Glomerular visceral epithelial cell (primary cell): ENCODE results near the gene CAMTA1.
"Not testable (repeated sequence)": the region's sequence is repeated elsewhere in the genome, so short reads cannot be mapped to it uniquely, and the experiment has no call there.

Experiments
- DNase-seq: peaks from one replicate; pipeline ENCODE4 v3.0.0-alpha.2; 2016; ENCODE audit errors: extremely low spot score

The CAMTA1 gene

DNA sequence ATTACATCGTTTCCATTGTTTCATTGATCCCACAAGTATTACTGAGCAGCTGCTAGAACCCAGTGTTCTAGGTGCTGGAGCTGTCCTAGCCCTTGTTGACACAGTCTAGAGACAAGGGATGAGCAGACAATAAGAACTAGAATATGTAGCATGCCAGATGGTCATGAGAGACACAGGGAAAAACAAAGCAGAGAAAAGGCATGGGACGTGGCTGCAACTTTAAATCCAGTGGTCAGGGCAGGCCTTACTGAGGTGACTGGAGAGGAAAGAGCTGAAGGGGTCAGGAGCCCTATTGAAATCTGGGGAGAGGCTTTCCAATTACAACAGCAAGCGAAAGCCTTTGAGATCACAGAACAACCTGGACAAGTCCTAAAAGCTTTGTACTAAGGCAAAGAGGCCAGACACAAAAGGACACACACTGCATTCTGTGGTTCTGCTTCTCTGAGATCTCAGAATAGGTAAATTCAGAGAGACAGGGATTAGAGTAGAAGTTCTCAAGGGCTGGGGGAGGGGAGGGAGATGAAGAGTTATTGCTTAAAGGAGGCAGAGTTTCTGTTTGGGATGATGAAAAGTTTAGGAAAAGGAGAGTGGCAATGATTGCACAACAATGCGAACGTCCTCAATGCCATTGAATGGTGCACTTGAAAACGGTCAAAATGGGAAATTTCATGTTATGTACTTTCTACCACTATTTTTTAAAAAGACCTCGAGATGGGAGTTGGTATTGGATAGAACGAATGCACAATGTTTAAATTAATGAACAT is 518.5 kb downstream of the CAMTA1 start:
- no peak for DNase-seq

DNA sequence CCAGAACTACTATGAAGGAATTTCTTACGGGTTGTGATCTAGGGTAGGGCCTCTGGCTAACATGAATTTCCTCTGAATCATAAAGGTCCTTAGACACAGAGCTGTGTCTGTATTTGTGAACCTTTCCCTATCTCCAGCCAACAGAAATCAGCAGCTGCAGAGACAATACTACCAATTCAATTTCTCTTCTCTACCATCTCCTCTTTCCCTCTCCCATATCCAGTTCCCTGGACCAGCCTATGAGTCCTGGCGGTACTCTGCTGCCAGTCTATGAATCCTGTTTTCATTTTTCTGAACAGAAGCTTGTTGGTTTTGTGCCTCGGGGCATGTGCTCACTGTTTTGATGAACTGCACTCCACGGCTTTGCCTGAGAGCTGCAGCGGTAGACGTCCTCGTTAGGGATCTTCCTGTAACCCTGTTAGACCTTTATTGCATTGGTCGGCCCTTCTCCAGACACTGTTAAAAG is 527.9 kb downstream of the CAMTA1 start:
- DNase-seq, result no peak

- no peak for DNase-seq
Measured at GRCh38 chr1:7313826-7314225, 528.6 kb downstream of the CAMTA1 start.

- no peak for DNase-seq
Measured at GRCh38 chr1:7315316-7315715, 530.1 kb downstream of the CAMTA1 start.

- DNase-seq, result no peak
Measured at GRCh38 chr1:7315946-7316345, 530.7 kb downstream of the CAMTA1 start.

DNA sequence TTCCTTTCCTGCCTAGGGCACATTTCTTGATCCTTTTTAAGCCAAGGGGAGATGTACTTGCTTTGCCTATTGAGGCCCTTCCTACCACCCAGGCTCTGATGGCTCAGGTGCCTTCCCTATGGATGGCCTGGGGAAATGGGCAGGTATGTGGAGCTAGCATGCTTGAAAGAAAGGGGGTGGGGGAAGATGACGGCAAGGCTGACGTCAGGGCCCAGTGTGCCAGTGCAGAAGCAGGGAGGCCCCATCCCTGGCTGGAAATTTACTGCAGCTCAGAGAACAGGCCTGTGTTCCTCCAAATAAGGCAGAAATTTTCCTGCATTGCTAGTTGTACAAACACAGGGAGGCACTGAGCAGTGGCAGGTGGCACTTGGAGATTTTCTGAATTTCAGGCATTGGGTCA is 532.6 kb downstream of the CAMTA1 start:
- no peak for DNase-seq

GRCh38 chr1:7319196-7319595 is 533.9 kb downstream of the CAMTA1 start:
- no peak for DNase-seq

DNA sequence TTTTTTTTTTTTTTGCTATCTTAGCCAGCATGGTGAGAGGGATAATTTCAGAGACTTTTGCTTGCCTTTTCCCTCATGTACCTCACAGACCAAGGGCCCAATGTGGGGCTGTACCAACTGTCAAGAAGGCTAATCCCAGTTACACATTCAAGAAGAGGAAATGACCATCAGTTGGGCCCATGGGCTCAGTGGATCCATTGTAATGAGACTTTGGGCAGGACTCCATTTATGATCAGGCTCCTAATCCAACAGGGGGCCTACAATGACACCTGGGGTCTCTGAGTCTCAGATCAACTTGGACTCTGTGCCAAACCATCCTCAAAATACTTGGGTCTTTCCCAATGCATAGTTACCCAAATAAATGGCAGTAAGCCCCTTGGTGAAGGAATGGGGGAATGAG is 535.4 kb downstream of the CAMTA1 start:
- DNase-seq, result no peak

DNA sequence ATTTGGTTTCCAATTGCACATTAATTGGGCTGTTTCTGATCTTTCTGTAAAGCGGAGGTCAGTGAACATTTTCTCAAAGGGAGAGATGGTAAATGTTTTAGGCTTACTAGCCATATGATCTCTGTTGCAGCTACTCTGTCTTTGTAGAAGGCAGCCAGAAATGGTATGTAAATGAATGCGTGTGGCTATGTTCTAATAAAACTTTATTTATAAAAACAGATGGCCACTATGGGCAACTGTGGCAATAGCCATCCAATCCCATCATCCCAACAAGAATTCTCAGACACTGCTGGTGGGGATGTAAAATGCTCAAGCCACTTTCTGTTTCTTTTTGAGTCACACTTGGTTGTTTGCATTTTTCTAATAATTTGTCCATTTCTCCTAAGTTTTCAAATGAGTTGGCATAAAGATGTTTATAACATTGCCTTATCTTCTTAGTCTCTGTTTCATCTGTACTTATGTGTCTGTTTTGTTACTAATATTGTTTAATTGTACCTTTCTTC is 537.1 kb downstream of the CAMTA1 start:
- no peak for DNase-seq

DNA sequence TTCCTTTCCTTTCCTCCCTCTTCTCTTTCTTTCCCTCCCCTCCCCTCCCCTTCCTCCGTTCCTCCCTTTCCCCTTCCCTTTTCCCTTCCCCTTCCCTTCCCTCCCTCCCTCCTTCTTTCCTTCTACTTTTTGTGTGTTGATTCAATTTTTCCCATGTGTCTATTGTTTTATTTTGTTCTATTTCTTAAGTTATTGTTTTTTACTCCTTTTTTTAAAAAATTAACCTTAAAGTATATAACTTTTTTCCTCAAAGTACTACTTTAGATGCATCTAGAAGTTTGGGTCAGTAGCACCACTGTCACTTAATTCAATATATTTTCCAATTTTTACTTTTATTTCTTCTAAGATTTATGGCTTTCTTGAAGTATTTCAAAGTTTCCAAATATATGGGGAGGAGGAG is 537.7 kb downstream of the CAMTA1 start:
- no peak for DNase-seq

DNA sequence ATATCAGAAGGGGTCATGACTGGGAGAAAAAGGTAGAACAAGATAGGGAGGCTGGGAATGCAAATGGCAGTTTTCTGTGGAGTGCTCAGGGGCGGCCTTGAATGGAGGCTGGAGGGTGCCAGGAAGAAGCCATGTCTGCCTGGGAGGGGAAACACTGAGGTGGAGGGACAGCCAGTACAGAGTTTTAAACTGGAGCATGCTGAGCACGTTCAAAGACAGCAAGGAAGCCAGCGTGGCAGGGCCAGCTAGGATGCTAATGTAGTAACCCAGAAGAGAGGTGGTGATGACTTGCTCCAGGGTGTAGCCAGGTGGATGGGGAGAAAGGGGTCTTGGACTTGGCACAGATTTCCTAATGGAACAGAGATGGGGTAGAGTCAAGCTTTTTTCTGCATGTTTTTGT is 540.0 kb downstream of the CAMTA1 start:
- DNase-seq, result no peak

DNA sequence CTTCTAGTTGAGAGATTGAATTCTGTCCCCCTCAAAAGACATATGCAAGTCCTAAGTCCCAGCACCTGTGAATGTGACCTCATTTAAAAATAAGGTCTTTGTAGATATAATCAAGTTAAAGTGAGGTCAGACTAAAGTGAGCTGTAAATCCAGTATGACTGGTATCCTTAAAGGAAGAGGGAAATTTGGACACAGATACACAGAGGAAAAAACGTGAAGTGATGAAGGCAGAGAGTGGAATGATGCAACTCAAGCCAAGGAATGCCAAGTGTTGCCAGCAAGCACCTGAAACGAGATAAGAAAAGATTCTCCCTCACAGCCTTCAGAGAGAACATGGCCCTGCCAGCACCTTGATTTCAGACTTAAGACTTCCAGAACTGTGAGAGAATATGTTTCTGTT is 541.1 kb downstream of the CAMTA1 start:
- no peak for DNase-seq

- no peak for DNase-seq
Measured at GRCh38 chr1:7327849-7328248, 542.6 kb downstream of the CAMTA1 start.

DNA sequence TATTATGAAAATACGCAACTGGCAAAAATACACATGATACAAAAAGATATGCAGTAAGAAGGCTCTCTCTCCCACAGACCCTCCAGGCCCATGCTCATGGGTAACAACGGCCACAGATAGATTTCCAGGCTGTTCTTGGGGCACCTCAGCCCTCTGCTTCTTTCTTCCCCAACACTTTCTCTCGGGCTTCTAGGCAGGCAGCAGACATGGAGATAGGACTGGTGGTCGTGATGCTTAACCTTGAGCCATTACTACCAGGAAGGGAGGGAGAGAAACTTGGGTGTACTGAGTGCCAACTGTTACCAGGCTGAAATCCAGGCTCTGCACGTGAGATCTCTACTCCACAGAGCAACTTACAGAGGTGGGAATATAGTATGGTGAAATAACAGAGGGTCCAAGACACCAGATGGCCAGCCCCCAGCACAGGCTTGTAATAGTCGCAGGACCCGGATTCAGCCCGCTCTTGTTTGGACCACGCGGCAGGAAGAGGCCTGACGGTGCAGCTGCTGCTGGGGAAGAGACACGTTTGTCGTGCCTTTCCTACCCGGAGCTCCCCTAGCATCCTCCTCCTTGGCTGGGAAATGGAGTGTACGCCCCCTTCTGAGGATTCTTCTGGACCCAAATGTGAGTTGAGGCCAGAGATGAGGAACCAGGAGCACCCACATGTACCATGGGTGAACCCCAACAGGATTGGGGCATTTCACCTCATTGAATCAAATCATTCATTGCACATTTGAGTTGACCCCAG is 544.8 kb downstream of the CAMTA1 start:
- no peak for DNase-seq

DNA sequence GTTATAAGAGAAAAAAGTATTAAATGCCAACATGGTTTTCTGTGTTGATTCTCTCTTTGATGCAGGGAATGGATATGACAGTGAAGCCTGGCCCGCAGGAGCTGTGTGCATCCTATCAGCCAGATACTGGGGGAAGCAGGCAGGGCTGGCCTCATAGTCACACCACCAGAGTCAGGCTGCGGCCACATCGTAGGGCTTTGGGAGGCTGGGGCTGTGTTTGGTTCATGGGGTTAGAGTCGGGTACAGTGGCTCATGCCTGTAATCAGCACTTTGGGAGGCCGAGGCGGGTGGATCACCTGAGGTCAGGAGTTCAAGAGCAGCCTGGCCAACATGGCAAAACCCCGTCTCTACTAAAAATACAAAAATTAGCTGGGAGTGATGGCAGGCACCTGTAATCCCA is 545.5 kb downstream of the CAMTA1 start:
- DNase-seq, result not testable (repeated sequence)

DNA sequence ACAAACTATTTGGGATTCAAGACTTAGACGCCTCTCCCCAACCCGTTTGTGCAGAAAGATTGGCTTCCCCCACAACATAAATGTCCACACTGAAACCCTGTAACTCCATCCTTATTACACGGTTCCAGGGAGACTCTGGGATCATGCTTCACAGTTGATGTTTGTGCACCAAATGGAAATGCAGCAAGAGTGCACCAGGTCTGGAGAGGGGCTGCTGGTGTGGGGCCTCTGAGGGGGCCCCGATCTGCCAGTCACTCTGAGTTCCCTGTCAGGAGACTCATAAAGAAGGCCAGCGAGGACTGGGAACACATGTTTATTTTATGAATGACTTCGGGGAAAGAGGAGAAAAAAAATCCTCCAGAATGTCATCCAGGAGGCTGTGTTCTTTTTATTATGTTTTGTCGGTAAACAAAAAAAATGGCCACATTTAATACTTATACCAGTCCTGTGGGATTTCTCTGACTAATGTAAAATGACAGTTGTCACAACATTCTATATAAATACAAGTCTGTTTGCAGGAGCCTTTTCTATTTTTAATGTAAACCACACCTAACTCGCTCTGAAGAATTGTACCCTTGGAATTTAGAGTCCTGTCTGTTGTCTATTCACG is 546.8 kb downstream of the CAMTA1 start:
- no peak for DNase-seq

- no peak for DNase-seq
Measured at GRCh38 chr1:7333094-7333493, 547.8 kb downstream of the CAMTA1 start.

DNA sequence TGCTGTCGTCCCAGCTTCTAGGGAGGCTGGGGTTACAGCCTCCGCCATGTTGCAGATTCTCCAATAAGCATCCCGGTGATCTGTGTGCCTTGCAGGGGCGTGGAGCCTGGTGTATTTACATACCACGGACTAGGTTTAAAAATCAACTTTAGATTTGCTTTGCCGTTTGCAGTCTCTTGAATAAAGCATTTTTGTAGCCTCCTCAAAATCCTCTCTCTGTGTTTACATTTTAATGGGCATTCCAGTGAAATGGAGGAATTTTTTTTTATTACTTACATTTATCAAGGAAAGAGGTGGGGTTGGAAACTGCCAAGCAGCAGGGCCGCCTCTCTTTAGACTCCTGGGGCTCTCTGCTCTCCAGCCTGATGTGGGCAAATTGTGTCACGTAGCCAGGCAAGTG is 548.4 kb downstream of the CAMTA1 start:
- DNase-seq, result no peak

DNA sequence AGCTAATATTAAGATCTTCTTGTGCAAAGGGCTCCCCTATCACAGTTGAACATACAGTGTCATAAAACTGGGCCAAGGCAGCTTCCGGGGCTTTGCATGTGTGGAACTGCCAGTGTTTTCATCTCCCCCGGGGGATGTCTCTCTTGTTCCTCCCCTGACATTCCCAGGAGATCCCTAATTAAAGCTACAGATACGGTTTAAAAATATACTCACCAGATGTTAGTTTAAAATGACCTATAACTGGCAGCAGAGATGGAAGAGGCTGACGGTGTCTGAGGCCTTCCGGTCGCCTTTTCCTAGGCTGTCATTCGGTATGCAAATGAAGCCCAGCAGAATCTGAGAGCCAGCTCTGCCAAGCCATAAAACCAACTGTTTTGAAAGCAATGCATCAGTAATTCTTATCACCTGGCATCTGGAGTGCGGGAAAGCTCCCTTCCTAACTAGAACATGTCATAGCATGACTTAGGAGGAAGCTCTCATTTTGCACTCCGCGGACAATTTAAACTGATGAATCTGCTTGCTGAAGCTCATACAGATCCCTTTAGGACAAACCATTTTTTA is 549.3 kb downstream of the CAMTA1 start:
- peak; percentile 54 for DNase-seq

- DNase-seq, result peak; percentile 15
Measured at GRCh38 chr1:7335224-7335879, 550.1 kb downstream of the CAMTA1 start.

DNA sequence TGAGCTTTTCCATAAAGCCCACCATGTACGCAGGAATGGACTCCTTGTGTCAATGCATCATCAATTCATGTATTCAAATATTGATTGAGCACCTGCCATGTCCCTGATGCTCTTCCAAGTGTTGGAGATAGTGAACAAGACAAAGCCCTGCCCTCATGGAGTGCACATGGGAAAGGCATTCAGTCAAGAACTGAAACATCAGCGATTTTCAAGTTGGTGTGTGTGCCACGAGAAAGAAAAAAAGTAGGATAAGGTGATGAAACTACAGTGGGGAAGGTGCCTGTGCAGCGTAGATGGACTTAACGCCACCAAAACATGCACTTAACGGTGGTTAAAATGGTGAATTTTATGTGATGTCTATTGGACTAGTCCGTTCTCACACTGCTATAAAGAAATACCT is 553.2 kb downstream of the CAMTA1 start:
- no peak for DNase-seq

- DNase-seq, result no peak
Measured at GRCh38 chr1:7339014-7339413, 553.8 kb downstream of the CAMTA1 start.
